GM19193 (cell line): ENCODE data around the gene TMEM192.
A peak's percentile ranks its signal among the peaks of the same experiment; 100 is the strongest.

Experiments
- POLR2A ChIP-seq: IDR thresholded peaks from 4 replicates; pipeline ENCODE4 v1.6.1; 2011; ENCODE audit not compliant: insufficient read depth, insufficient read length; ENCODE audit errors: extremely low read depth

TMEM192 gene

DNA sequence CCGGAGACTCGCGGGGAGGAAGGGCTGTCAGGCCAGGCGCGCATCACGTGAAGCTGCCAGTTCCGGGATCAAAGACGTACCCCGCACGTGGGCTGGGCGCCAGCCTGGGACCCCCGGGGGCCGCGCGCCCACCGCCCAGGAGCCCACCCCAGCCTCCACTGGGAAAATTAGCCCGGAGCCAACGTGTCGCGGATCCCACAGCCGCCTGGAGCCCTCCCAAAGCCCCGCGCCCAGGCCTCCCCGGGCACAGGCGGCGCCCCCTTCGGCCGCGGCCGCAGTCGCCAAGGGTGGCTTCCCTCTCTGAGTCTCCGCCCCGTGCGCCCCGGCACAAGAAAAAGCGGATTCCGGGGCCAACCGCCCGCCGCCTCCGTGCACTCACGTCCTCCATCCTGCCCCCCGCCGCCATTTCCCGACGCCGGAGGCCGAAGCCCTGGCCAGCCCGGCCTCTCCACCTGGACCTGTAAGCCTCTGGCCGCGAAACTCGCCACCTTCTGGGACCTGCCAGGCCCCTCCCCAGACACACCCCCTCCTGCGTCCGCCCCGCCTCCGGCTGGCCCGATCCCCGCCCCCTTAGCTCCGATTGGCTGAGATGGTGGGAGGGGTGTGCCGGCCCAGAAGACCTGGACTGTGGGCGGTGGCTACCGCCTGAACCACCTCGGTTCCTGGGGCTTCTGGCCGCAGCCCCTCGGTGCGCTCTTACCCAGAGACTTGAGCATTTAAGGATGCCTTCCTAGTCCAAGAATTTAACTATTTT, at the start of gene TMEM192:
Gene TMEM192, minus strand, starts transcription at position 493 of the 754 bp plus-strand sequence. Its CDS starts 87 bp downstream, at position 406.
- TF ChIP-seq POLR2A, result peak; percentile 74

GRCh38 chr4:165158762-165159161, 46.1 kb upstream of the TMEM192 start:
- TF ChIP-seq POLR2A, result no peak

DNA sequence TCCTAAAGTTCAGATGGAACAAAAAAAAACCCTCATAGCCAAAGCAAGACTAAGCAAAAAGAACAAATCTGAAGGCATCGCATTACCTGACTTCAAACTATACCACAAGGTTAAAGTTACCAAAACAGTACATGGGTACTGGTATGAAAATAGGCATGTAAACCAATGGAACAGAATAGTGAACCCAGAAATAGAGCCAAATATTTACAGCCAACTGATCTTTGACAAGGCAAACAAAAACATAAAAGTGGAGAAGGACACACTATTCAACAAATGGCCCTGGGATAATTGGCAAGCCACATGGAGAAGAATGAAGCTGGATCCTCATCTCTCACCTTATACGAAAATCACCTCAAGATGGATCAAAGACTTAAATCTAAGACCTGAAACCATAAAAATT, 44.2 kb upstream of the TMEM192 start:
- no peak for TF ChIP-seq POLR2A

DNA sequence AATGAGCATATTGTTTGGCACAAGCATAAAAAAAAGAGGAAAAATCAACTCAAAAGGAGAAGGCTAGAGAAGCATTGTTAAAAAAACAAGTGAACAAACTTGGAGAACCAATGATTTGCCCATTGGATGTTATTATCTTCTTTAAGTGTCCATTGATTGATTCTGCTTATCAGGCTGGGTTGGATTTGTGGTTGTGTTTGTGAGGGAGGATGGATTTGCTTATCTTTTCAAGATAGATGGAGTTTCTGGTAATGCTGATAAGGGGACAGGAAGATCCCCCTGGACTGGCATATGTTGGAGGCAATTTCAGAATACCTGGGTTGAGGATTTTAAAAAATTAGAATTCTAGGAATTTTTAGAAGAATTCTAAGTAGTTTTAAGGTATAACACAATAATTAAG, 41.8 kb upstream of the TMEM192 start:
- no peak for TF ChIP-seq POLR2A

DNA sequence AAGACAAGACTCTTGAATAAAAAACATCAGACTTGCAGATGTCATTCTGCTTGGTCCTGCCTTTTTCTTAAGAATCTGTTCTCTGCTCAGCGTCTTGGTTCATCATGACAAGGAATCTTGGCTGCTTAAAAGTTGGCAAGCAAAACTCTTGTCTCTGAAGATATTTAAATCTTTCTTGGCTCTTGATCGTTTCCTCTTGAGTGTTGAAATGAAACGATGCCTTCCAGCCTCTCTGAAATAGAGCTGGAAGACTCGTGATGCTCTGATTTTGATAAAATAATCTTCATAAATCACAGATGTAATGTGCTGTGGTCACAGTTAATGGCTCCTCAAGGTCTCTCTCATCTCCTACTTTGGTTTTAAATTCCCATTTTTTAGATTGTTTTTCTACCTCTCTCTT, 39.9 kb upstream of the TMEM192 start:
- TF ChIP-seq POLR2A, result no peak

DNA sequence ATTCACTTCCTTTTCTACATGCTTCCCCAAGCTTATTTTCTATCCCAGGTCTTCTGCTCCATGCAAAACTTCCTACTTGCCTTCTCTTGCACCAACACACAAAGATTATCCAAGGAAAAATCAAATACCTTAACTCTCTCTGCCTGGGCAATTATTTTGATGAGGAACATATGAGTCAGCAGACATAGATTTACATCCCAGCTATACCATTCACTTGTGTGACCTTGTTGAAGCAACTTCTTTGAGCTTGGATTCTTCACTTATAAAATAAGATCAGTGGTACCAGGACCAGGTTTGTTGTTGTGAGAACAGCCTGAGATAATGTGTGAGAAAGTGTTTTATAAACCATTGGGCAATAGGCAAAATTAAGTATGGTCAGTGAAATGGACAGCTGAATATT, 39.1 kb upstream of the TMEM192 start:
- TF ChIP-seq POLR2A, result no peak

DNA sequence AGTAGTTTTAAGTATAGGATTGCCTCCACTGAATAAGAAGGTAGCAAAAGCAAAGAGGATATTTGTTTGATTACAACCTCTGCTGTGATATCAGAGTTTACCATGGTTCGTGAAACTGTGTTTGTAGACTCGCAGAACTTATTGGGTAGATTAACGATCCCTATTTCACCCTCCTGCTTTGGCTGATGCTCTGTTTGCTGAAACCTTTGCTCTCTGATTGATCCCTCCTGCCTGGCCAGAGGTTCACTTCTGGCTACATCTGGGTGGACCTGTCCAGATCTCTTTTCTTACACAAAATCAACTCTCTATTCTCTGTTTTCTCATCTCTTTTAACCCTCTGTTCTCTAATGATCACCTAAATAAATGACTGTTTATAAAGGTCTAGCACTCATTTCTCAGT, 37.9 kb upstream of the TMEM192 start:
- TF ChIP-seq POLR2A, result no peak

GRCh38 chr4:165138843-165139242, 26.2 kb upstream of the TMEM192 start:
- TF ChIP-seq POLR2A, result no peak

DNA sequence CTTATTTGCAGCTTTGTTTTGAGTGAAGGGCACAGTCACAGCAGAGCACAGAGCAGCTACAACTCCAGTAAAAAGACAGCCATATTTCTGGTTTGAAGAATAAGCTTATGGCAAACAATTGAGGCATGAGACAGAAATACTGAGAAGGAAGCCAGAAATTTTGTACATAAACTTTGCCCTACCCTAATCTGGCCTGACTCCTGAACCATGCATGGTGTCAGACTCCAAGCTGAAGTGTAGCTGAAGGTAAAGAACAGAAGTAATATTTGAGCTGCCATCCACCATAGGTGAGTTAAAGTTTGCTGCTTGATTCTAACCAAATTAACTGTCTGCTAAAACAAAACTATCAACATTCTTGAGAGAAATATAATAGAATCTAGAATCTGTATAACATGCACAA, 24.5 kb upstream of the TMEM192 start:
- TF ChIP-seq POLR2A, result no peak

GRCh38 chr4:165136529-165136928, 23.9 kb upstream of the TMEM192 start:
- no peak for TF ChIP-seq POLR2A

GRCh38 chr4:165133150-165133549, 20.5 kb upstream of the TMEM192 start:
- no peak for TF ChIP-seq POLR2A

GRCh38 chr4:165131247-165131832, 18.7 kb upstream of the TMEM192 start:
- no peak for TF ChIP-seq POLR2A

- TF ChIP-seq POLR2A, result no peak
Measured at GRCh38 chr4:165129924-165130323, 17.3 kb upstream of the TMEM192 start.

DNA sequence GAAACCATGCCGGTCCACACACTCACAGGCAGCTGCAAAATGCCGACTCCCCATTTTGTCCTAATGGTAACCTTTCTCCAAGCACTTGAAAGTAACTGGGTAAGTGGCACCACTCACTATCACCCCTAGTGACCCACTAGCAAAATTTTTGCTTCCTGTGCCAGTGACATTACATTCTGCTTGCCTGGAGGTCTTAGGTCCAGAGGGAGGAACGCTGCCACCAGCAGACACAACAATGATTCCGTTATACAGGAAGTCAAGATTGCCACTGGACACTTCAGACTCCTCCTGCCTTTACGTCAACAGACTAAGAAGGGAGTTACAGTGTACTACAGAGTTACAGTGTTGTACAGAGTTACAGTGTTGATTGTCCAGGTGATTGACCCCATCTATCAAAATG, 11.8 kb upstream of the TMEM192 start:
- no peak for TF ChIP-seq POLR2A

- no peak for TF ChIP-seq POLR2A
Measured at GRCh38 chr4:165118256-165118909, 5.7 kb upstream of the TMEM192 start.

- no peak for TF ChIP-seq POLR2A
Measured at GRCh38 chr4:165115301-165115700, 2.6 kb upstream of the TMEM192 start.
